Neural crest cell (in vitro differentiated cells): ENCODE data around the gene ROPN1L. TPM values are rescaled to one million over a fixed set of nuclear protein-coding genes. Genes with fewer than 3 reads are reported as not detected.

Source experiments
- DNase-seq: peaks from one replicate; pipeline ENCODE4 v3.0.0; 2021; ENCODE audit warnings: low read depth, mixed read lengths, low spot score
- H3K27ac Mint-ChIP-seq: one replicate; pipeline ENCODE4 v1.8.0; 2021; ENCODE audit warnings: mild to moderate bottlenecking, mixed read lengths; ENCODE audit not compliant: unreplicated experiment
- H3K27me3 Mint-ChIP-seq: 2 replicates; pipeline ENCODE4 v1.8.0; 2021; ENCODE audit warnings: low read depth, mild to moderate bottlenecking, mixed read lengths
- H3K36me3 Mint-ChIP-seq: 2 replicates; pipeline ENCODE4 v1.8.0; 2021; ENCODE audit warnings: low read depth, mild to moderate bottlenecking, mixed read lengths
- H3K4me1 Mint-ChIP-seq: 2 replicates; pipeline ENCODE4 v1.8.0; 2021; ENCODE audit warnings: mixed read lengths
- H3K4me3 Mint-ChIP-seq: one replicate; pipeline ENCODE4 v1.8.0; 2021; ENCODE audit warnings: mild to moderate bottlenecking, mixed read lengths
- H3K9me3 Mint-ChIP-seq: 2 replicates; pipeline ENCODE4 v1.8.0; 2021; ENCODE audit warnings: mixed read lengths
- CTCF ChIP-seq: fragments of 200-600 bp; sonication (generic); conservative IDR thresholded peaks from 2 replicates; pipeline ENCODE4 v1.5.0; 2021; ENCODE audit warnings: antibody characterized with exemption, mild to moderate bottlenecking
- total RNA-seq: library from RNA; stranded (reverse); gene quantifications from 2 replicates; pipeline ENCODE4 v1.2.1, GENCODE V29; 2021

ROPN1L gene
- total RNA-seq, 1 donor from 2014 or later: 0.68 TPM

GRCh38 chr5:10476878-10477277 is 35.2 kb downstream of the ROPN1L start:
- Mint-ChIP-seq H3K9me3 (peaks cover 3% of the 10 kb centered on the region), H3K36me3 (peaks cover 2% of the 10 kb centered on the region)

GRCh38 chr5:10477943-10478342 is 36.3 kb downstream of the ROPN1L start:
- Mint-ChIP-seq H3K27ac (no peak overlapping the region), H3K9me3 (peaks cover 3% of the 10 kb centered on the region)
- TF ChIP-seq CTCF: no peak

More at GRCh38 chr5:10476878-10477277, 35.2 kb downstream of the ROPN1L start:
- no peak overlapping the region for H3K4me3 Mint-ChIP-seq
- H3K4me1 Mint-ChIP-seq: peaks cover 6% of the 10 kb centered on the region
- no peak for DNase-seq
- H3K27me3 Mint-ChIP-seq: peaks cover 5% of the 10 kb centered on the region
- no peak overlapping the region for H3K27ac Mint-ChIP-seq
- no peak for TF ChIP-seq CTCF

GRCh38 chr5:10478436-10478835 is 36.8 kb downstream of the ROPN1L start:
- no peak for DNase-seq

More at GRCh38 chr5:10477943-10478342, 36.3 kb downstream of the ROPN1L start:
- no peak overlapping the region for H3K4me3 Mint-ChIP-seq
- no peak for DNase-seq
- peaks cover 6% of the 10 kb centered on the region for H3K4me1 Mint-ChIP-seq
- H3K36me3 Mint-ChIP-seq: peaks cover 2% of the 10 kb centered on the region
- H3K27me3 Mint-ChIP-seq: peaks cover 5% of the 10 kb centered on the region

GRCh38 chr5:10479154-10479721 is 37.6 kb downstream of the ROPN1L start:
- H3K9me3 Mint-ChIP-seq: peaks cover 3% of the 10 kb centered on the region
- peaks cover 3% of the 10 kb centered on the region for H3K27me3 Mint-ChIP-seq
- peaks cover 6% of the 10 kb centered on the region for H3K4me1 Mint-ChIP-seq
- no peak for TF ChIP-seq CTCF
- DNase-seq: no peak
- no peak overlapping the region for H3K27ac Mint-ChIP-seq
- no peak overlapping the region for H3K4me3 Mint-ChIP-seq
- H3K36me3 Mint-ChIP-seq: no peaks in the 10 kb centered on the region

More at GRCh38 chr5:10478436-10478835, 36.8 kb downstream of the ROPN1L start:
- Mint-ChIP-seq H3K4me3 (no peak overlapping the region), H3K27me3 (peaks cover 3% of the 10 kb centered on the region), H3K9me3 (peaks cover 3% of the 10 kb centered on the region), H3K36me3 (no peaks in the 10 kb centered on the region), H3K4me1 (peaks cover 6% of the 10 kb centered on the region), H3K27ac (no peak overlapping the region)
- no peak for TF ChIP-seq CTCF

- TF ChIP-seq CTCF: no peak
- Mint-ChIP-seq H3K27me3 (peaks cover 3% of the 10 kb centered on the region), H3K27ac (no peak overlapping the region), H3K4me1 (peaks cover 10% of the 10 kb centered on the region), H3K9me3 (no peaks in the 10 kb centered on the region), H3K36me3 (no peaks in the 10 kb centered on the region), H3K4me3 (no peak overlapping the region)
- DNase-seq: no peak
Measured at GRCh38 chr5:10480237-10480985, 38.7 kb downstream of the ROPN1L start.
